Keratinocyte (primary cell): ENCODE measurements around the gene PRKCD. TPM values are rescaled to one million over a fixed set of nuclear protein-coding genes. Genes with fewer than 3 reads are reported as not detected.

Experiments
- DNase-seq: peaks from one replicate; pipeline ENCODE4 v3.0.0-alpha.2; 2011; ENCODE audit warnings: low read depth, missing footprints, low spot score
- FAIRE-seq: peaks from 2 replicates; lab custom pipeline; 2011; peaks lifted over from hg19 to GRCh38; lab: Jason Lieb, UNC
- H2AFZ ChIP-seq: 2 replicates; pipeline ENCODE4 v1.6.0; 2012; ENCODE audit warnings: low read length, control low read depth, inconsistent platforms; ENCODE audit not compliant: control insufficient read depth
- H3K27ac ChIP-seq: 2 replicates; pipeline ENCODE4 v1.5.1; 2011; ENCODE audit warnings: low read length; ENCODE audit not compliant: control insufficient read depth, insufficient read depth
- H3K27me3 ChIP-seq: 3 replicates; pipeline ENCODE4 v1.6.0; 2011; ENCODE audit warnings: low read length; ENCODE audit not compliant: control insufficient read depth, insufficient read depth; ENCODE audit errors: extremely low read depth
- H3K36me3 ChIP-seq, 2 experiments: 2 replicates in 1 of 2; 3 replicates in 1 of 2; pipeline ENCODE4 v1.5.1; 2011; ENCODE audit warnings: low read length in 2 of 2, mild to moderate bottlenecking in 1 of 2; ENCODE audit not compliant: control insufficient read depth in 2 of 2, insufficient read depth in 2 of 2; ENCODE audit errors: extremely low read depth in 1 of 2
- H3K4me1 ChIP-seq: 3 replicates; pipeline ENCODE4 v1.5.1; 2011; ENCODE audit warnings: low read length; ENCODE audit not compliant: control insufficient read depth, insufficient read depth; ENCODE audit errors: extremely low read depth
- H3K4me2 ChIP-seq: 3 replicates; pipeline ENCODE4 v1.6.0; 2011; ENCODE audit warnings: low read depth, low read length; ENCODE audit not compliant: control insufficient read depth, insufficient read depth; ENCODE audit errors: extremely low read depth
- H3K4me3 ChIP-seq, 3 experiments: fragments of 200-600 bp in 1 of 3; sonication (generic) in 1 of 3; 2 replicates in 2 of 3; 3 replicates in 1 of 3; pipeline ENCODE4 v1.5.1; 2011 to 2016; ENCODE audit warnings: low read length in 3 of 3, mild to moderate bottlenecking in 3 of 3, control low read depth in 2 of 3, inconsistent platforms in 1 of 3, low read depth in 1 of 3, mixed read lengths in 1 of 3, mixed run types in 1 of 3, moderate library complexity in 1 of 3; ENCODE audit not compliant: control insufficient read depth in 2 of 3, insufficient read depth in 2 of 3; ENCODE audit errors: extremely low read depth in 1 of 3
- H3K79me2 ChIP-seq: 2 replicates; pipeline ENCODE4 v1.6.0; 2012; ENCODE audit warnings: low read length; ENCODE audit not compliant: control insufficient read depth, insufficient read depth
- H3K9ac ChIP-seq: 3 replicates; pipeline ENCODE4 v1.6.0; 2011; ENCODE audit warnings: low read length; ENCODE audit not compliant: control insufficient read depth, insufficient read depth; ENCODE audit errors: extremely low read depth
- H3K9me1 ChIP-seq: 3 replicates; pipeline ENCODE4 v1.6.0; 2011; ENCODE audit warnings: low read length; ENCODE audit not compliant: control insufficient read depth, insufficient read depth; ENCODE audit errors: extremely low read depth
- H3K9me3 ChIP-seq: 2 replicates; pipeline ENCODE4 v1.5.1; 2012; ENCODE audit warnings: low read depth, low read length; ENCODE audit not compliant: control insufficient read depth
- H4K20me1 ChIP-seq: 3 replicates; pipeline ENCODE4 v1.6.0; 2011; ENCODE audit warnings: low read length; ENCODE audit not compliant: control insufficient read depth, insufficient read depth; ENCODE audit errors: extremely low read depth
- CTCF ChIP-seq, 3 experiments: IDR thresholded peaks in 1 of 3; conservative IDR thresholded peaks in 1 of 3; optimal IDR thresholded peaks in 1 of 3; 2 replicates in 2 of 3; 3 replicates in 1 of 3; pipeline versions ENCODE3 to v1.5.1; 2011; ENCODE audit warnings: low read length in 3 of 3, mild to moderate bottlenecking in 3 of 3, moderate library complexity in 2 of 3, control low read depth in 1 of 3, inconsistent platforms in 1 of 3; ENCODE audit not compliant: insufficient read depth in 2 of 3; ENCODE audit errors: extremely low read depth in 1 of 3
- EZH2 ChIP-seq: IDR thresholded peaks from one replicate; pipeline ENCODE4 v1.6.1; 2012; ENCODE audit warnings: inconsistent platforms, mild to moderate bottlenecking, low read length, moderate library complexity
- dilution Hi-C: fragments of 300-500 bp; cut with MboI; formaldehyde crosslinking; loops from one replicate; pipeline ENCODE4 v1.7.0; 2020; ENCODE audit warnings: low sequenced_read_pairs; ENCODE audit not compliant: extremely low pct_ligation_motif_present
- polyA plus RNA-seq, 5 experiments: library from polyadenylated mRNA; depleted of rRNA in 3 of 5; stranded (reverse) in 3 of 5; stranded (forward) in 1 of 5; unstranded in 1 of 5; fragments of >200 nt; gene quantifications; 1 replicate in 1 of 5; 2 replicates in 3 of 5; 3 replicates in 1 of 5; pipeline versions ENCODE4 v1.2.1 to v1.2.3, GENCODE V29; 2011 to 2012; ENCODE audit warnings: missing spikeins in 2 of 5, low read depth in 1 of 5, low replicate concordance in 1 of 5

PRKCD gene
- polyA plus RNA-seq, 1 donor (not counting 4 experiments of a cell fraction or from before 2014, with no cell fraction given): 25.1 TPM

- H3K27me3 ChIP-seq: no peaks in the 10 kb centered on the region
- no peaks in the 10 kb centered on the region for H4K20me1 ChIP-seq
- dilution Hi-C loops: no loop called here
- H3K4me2 ChIP-seq: no peak overlapping the region
- DNase-seq (no peak), FAIRE-seq (peak; percentile 13)
- peak overlapping the region; percentile 22 for H3K9ac ChIP-seq
- H3K9me3 ChIP-seq: no peaks in the 10 kb centered on the region
- peaks cover 10% of the 10 kb centered on the region for H3K4me1 ChIP-seq
- H3K4me3 ChIP-seq: no peak overlapping the region
- H3K27ac ChIP-seq: no peak overlapping the region
- TF ChIP-seq CTCF (optimal IDR thresholded peaks at IDR 0.05 in 1 of 3, IDR thresholded peaks at IDR 0.05 in 1 of 3, conservative IDR thresholded peaks at IDR 0.05 in 1 of 3; ENCODE audit: extremely low read depth in 1 of 3, insufficient read depth in 2 of 3, low read length in 3 of 3) (no peak), EZH2 (no peak)
- peak overlapping the region; percentile 51 for H2AFZ ChIP-seq
- H3K79me2 ChIP-seq: no peaks in the 10 kb centered on the region
- peaks cover 13 to 16% of the 10 kb centered on the region in 2 experiments for H3K36me3 ChIP-seq
- H3K9me1 ChIP-seq: no peaks in the 10 kb centered on the region
Observed at GRCh38 chr3:53192608-53193007, 31.6 kb downstream of the PRKCD start.

GRCh38 chr3:53193466-53194209 lies 32.6 kb downstream of the PRKCD start:
- H4K20me1 ChIP-seq: no peaks in the 10 kb centered on the region
- H3K36me3 ChIP-seq: peaks cover 13 to 14% of the 10 kb centered on the region in 2 experiments
- H3K79me2 ChIP-seq: no peaks in the 10 kb centered on the region
- no peak overlapping the region for H3K4me3 ChIP-seq
- dilution Hi-C loops: no loop called here
- FAIRE-seq: no peak
- DNase-seq: no peak
- H3K27ac ChIP-seq: no peak overlapping the region
- H3K9me1 ChIP-seq: no peaks in the 10 kb centered on the region
- peaks cover 10% of the 10 kb centered on the region for H3K4me1 ChIP-seq
- no peaks in the 10 kb centered on the region for H3K27me3 ChIP-seq
- no peak for TF ChIP-seq EZH2
- no peak for TF ChIP-seq CTCF (optimal IDR thresholded peaks at IDR 0.05 in 1 of 3, IDR thresholded peaks at IDR 0.05 in 1 of 3, conservative IDR thresholded peaks at IDR 0.05 in 1 of 3; ENCODE audit: extremely low read depth in 1 of 3, insufficient read depth in 2 of 3, low read length in 3 of 3)
- H3K9ac ChIP-seq: no peak overlapping the region
- no peaks in the 10 kb centered on the region for H3K9me3 ChIP-seq
- H2AFZ ChIP-seq: no peak overlapping the region
- H3K4me2 ChIP-seq: no peak overlapping the region
